Endothelial cell of umbilical vein (primary cell): Measurements from ENCODE around the gene CD320. TPM values are rescaled to one million over a fixed set of nuclear protein-coding genes. Genes with fewer than 3 reads are reported as not detected.

ENCODE experiments used
- BruUV-seq: library from RNA; stranded (reverse); fragments of 400-500 nt; replicated peaks from 2 replicates; lab custom pipeline; 2021; lab: Mats Ljungman, UMichigan
- CTCF ChIA-PET: fragments of 300-600, 350-600 bp; sonication (Branson Sonifier 250); formaldehyde crosslinking; loops from one replicate; lab custom pipeline; 2021; ENCODE audit warnings: antibody characterized with exemption, inconsistent platforms; lab: Charles Lee
- POLR2A ChIA-PET: fragments of 300-600, 350-600 bp; sonication (Branson Sonifier 250); formaldehyde crosslinking; loops from one replicate; lab custom pipeline; 2021; ENCODE audit warnings: antibody characterized with exemption, inconsistent platforms; lab: Charles Lee
- DNase-seq: peaks from one replicate; pipeline ENCODE4 v3.0.0-alpha.2; 2011; ENCODE audit warnings: low read depth, low spot score
- FAIRE-seq: peaks from 2 replicates; lab custom pipeline; 2011; peaks lifted over from hg19 to GRCh38; lab: Jason Lieb, UNC
- H2AFZ ChIP-seq: 2 replicates; pipeline ENCODE4 v1.6.0; 2012; ENCODE audit warnings: low read depth, low read length, control low read depth, inconsistent platforms
- H3K27ac ChIP-seq: 2 replicates; pipeline ENCODE4 v1.5.1; 2011; ENCODE audit warnings: low read depth, mild to moderate bottlenecking, control low read depth, low read length, moderate library complexity; ENCODE audit not compliant: insufficient read depth
- H3K27me3 ChIP-seq, 2 experiments: 2 replicates each; pipeline versions ENCODE4 v1.6.0 to v1.6.1; 2011; ENCODE audit warnings: low read length in 2 of 2, mixed read lengths in 1 of 2; ENCODE audit not compliant: control insufficient read depth in 2 of 2, insufficient read depth in 2 of 2
- H3K36me3 ChIP-seq, 2 experiments: 2 replicates in 1 of 2; 3 replicates in 1 of 2; pipeline ENCODE4 v1.5.1; 2011; ENCODE audit warnings: low read length in 2 of 2, mild to moderate bottlenecking in 1 of 2, moderate library complexity in 1 of 2; ENCODE audit not compliant: control insufficient read depth in 2 of 2, insufficient read depth in 2 of 2; ENCODE audit errors: extremely low read depth in 1 of 2
- H3K4me1 ChIP-seq: 3 replicates; pipeline ENCODE4 v1.5.1; 2011; ENCODE audit warnings: mild to moderate bottlenecking, low read length; ENCODE audit not compliant: control insufficient read depth, insufficient read depth; ENCODE audit errors: extremely low read depth
- H3K4me2 ChIP-seq: 2 replicates; pipeline ENCODE4 v1.6.1; 2011; ENCODE audit warnings: low read length, control low read depth, mixed read lengths; ENCODE audit not compliant: insufficient read depth
- H3K4me3 ChIP-seq, 3 experiments: fragments of 200-600 bp in 1 of 3; sonication (generic), shearing (Covaris generic) in 1 of 3; replicated peaks in 1 of 3; 2 replicates each; pipeline ENCODE4 v1.5.1; 2011 to 2016; ENCODE audit warnings: control low read depth in 3 of 3, low read length in 3 of 3, mild to moderate bottlenecking in 2 of 3, inconsistent platforms in 1 of 3, low read depth in 1 of 3, moderate library complexity in 1 of 3; ENCODE audit not compliant: insufficient read depth in 1 of 3
- H3K79me2 ChIP-seq: 2 replicates; pipeline ENCODE4 v1.6.0; 2012; ENCODE audit warnings: low read length, inconsistent platforms; ENCODE audit not compliant: control insufficient read depth, insufficient read depth
- H3K9ac ChIP-seq: replicated peaks from 2 replicates; pipeline ENCODE3; 2011; ENCODE audit warnings: low read length, control low read depth; ENCODE audit not compliant: insufficient read depth; ENCODE audit errors: extremely low read depth
- H3K9me1 ChIP-seq: replicated peaks from 3 replicates; pipeline ENCODE4 v1.6.0; 2011; ENCODE audit warnings: mild to moderate bottlenecking, low read length; ENCODE audit not compliant: control insufficient read depth, insufficient read depth; ENCODE audit errors: extremely low read depth
- H3K9me3 ChIP-seq: replicated peaks from 2 replicates; pipeline ENCODE4 v1.5.1; 2012; ENCODE audit warnings: low read length, inconsistent platforms; ENCODE audit not compliant: control insufficient read depth, insufficient read depth
- H4K20me1 ChIP-seq: replicated peaks from 2 replicates; pipeline ENCODE3; 2011; ENCODE audit warnings: mild to moderate bottlenecking, low read length; ENCODE audit not compliant: control insufficient read depth, insufficient read depth; ENCODE audit errors: extremely low read depth
- CTCF ChIP-seq, 2 donors: IDR thresholded peaks; 1 replicate in 1 of 2; 2 replicates in 1 of 2; pipeline ENCODE4 v1.5.1; 2011; ENCODE audit warnings: low read length in 2 of 2, mild to moderate bottlenecking in 2 of 2, moderate library complexity in 2 of 2, control low read depth in 1 of 2, inconsistent platforms in 1 of 2, low read depth in 1 of 2; ENCODE audit not compliant: insufficient read depth in 1 of 2; ENCODE audit errors: extremely low read depth in 1 of 2
- MYC ChIP-seq: IDR thresholded peaks from one replicate; pipeline ENCODE4 v1.6.1; 2011; ENCODE audit warnings: mild to moderate bottlenecking, low read depth, low read length
- dilution Hi-C: fragments of 300-500 bp; cut with MboI; formaldehyde crosslinking; loops from one replicate; pipeline ENCODE4 v1.15.0; 2019; ENCODE audit warnings: low sequenced_read_pairs; ENCODE audit not compliant: extremely low pct_ligation_motif_present
- intact Hi-C: fragments of 100-400 bp; cut with micrococcal nuclease; formaldehyde crosslinking; loops from one replicate; pipeline ENCODE4 v1.10.0; 2022
- polyA plus RNA-seq, 4 experiments: library from polyadenylated mRNA; depleted of rRNA in 3 of 4; stranded (reverse) in 3 of 4; unstranded in 1 of 4; fragments of >200 nt; gene quantifications; 2 replicates each; pipeline versions ENCODE4 v1.2.1 to v1.2.3, GENCODE V29; 2011 to 2012; ENCODE audit warnings: missing spikeins in 1 of 4
- total RNA-seq: library from RNA; stranded (reverse); gene quantifications from 2 replicates; pipeline ENCODE4 v1.2.3, GENCODE V29; 2021
- TF ChIP-seq, protein P1 (sequence below): IDR thresholded peaks from 2 replicates; pipeline ENCODE4 v1.6.1; 2011; ENCODE audit not compliant: insufficient read depth, insufficient read length

The CD320 gene
- total and polyA plus RNA-seq, 2 donors (not counting 3 experiments of a cell fraction or from before 2014, with no cell fraction given), result 84.9 to 190 TPM

- Histone ChIP-seq H3K4me2 (peak overlapping the region; percentile 65), H3K27me3 (no peaks in the 10 kb centered on the region), H3K9ac (peak overlapping the region; percentile 95), H3K27ac (peak overlapping the region; percentile 82), H3K36me3 (peaks cover 5 to 6% of the 10 kb centered on the region in 2 experiments), H3K4me3 (peak overlapping the region; percentile 78 to 92 (median 83)), H2AFZ (peak overlapping the region; percentile 46), H3K9me1 (no peaks in the 10 kb centered on the region), H3K79me2 (peaks cover 32% of the 10 kb centered on the region), H3K9me3 (no peaks in the 10 kb centered on the region), H3K4me1 (peaks cover 26% of the 10 kb centered on the region), H4K20me1 (no peaks in the 10 kb centered on the region)
- FAIRE-seq, result peak; percentile 4
- intact Hi-C loops (loop anchor here (1.0 to 2.0 kb wide), 2 partner anchors 12 to 22 kb away; partner anchors contain the start of genes CD320 and KANK3), dilution Hi-C loops (no loop called here)
- BruUV-seq, result TSS peak; percentile 74
- TF ChIP-seq CTCF (IDR thresholded peaks at IDR 0.05; ENCODE audit: extremely low read depth in 1 of 2, insufficient read depth in 1 of 2, low read depth in 1 of 2, low read length in 2 of 2), result no peak
- TF ChIP-seq MYC, result no peak
- TF ChIP-seq, protein P1, sequence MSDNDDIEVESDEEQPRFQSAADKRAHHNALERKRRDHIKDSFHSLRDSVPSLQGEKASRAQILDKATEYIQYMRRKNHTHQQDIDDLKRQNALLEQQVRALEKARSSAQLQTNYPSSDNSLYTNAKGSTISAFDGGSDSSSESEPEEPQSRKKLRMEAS, result no peak
- DNase-seq, result no peak
- ChIA-PET CTCF (interaction anchor here (1.3 to 1.4 kb wide), 2 partner anchors 21 to 53 kb away, joined by 3 to 7 read pairs; no protein-coding TSS in a partner anchor), POLR2A (interaction anchor here (0.6 to 0.9 kb wide), 2 partner anchors 14 to 93 kb away, joined by 3 read pairs; partner anchors contain the start of gene MARCHF2)
Measured at GRCh38 chr19:8320564-8321066, 12.5 kb upstream of the CD320 start.
